Measurements from ENCODE around the gene PLA2G4A.

The PLA2G4A gene

DNA sequence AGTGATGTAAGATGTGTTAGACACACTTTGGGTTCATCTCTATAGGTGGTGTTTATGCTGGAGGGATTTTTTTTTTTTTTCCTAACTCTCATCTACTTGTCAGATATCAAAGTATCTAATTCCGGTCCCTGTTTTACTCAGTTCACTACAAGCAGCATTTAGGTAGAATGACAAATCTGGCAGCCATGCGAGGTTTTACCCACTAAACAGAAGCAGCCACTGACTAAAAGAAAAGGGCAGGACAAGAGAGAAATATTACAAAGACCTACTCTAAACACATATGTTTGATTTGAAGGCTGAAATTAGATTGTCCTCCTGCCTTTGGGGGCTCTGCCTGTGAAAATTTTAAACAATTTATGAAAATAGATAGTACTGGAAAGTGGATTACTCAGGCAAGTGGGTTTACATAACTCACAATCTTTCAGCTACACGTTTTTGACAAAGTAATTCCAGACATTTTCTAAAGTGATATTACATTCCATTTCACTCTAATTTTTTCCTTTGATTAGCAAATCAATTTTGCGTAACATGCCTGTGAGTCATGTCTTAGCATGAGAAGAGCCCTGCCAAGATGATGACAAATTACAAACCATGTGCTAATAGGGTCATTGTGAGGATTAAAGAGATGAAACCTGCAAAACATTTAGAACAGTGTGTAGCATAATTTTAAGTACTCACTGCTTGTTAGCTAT lies 172.6 kb downstream of the PLA2G4A start:
- no peak overlapping the region for H3K4me3 ChIP-seq (ENCODE audit: low read depth, low read length)
- no peak for DNase-seq (ENCODE audit: low read depth)
- TF ChIP-seq, protein P1, sequence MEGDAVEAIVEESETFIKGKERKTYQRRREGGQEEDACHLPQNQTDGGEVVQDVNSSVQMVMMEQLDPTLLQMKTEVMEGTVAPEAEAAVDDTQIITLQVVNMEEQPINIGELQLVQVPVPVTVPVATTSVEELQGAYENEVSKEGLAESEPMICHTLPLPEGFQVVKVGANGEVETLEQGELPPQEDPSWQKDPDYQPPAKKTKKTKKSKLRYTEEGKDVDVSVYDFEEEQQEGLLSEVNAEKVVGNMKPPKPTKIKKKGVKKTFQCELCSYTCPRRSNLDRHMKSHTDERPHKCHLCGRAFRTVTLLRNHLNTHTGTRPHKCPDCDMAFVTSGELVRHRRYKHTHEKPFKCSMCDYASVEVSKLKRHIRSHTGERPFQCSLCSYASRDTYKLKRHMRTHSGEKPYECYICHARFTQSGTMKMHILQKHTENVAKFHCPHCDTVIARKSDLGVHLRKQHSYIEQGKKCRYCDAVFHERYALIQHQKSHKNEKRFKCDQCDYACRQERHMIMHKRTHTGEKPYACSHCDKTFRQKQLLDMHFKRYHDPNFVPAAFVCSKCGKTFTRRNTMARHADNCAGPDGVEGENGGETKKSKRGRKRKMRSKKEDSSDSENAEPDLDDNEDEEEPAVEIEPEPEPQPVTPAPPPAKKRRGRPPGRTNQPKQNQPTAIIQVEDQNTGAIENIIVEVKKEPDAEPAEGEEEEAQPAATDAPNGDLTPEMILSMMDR (IDR thresholded peaks at IDR 0.05; ENCODE audit: low read depth, low read length, missing control alignments): no peak

DNA sequence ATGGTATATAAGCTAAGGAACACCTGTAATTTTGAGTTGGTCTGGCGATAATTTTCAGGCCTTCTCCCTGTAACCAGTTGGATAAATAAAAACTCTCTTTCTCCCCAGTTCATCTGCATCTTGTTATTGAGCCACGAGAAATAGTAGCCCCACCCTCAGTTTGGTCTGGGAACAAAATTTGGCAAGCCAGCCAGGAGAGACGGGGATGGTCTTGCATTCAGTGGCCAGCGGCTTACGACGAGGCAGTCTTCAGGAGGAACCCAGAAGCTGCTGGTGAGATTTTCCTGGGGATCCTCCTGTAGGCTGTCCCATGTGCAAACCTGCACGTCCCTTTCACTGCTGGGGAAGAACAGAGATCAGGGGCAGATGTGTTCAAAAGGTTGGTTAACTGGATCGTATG lies 174.6 kb downstream of the PLA2G4A start:
- TF ChIP-seq, protein P1 (IDR thresholded peaks at IDR 0.05; ENCODE audit: low read depth, low read length, missing control alignments): no peak
- DNase-seq (ENCODE audit: low read depth): no peak
- H3K4me3 ChIP-seq (ENCODE audit: low read depth, low read length): no peak overlapping the region

GRCh38 chr1:187006896-187007295 lies 178.1 kb downstream of the PLA2G4A start:
- TF ChIP-seq, protein P1 (IDR thresholded peaks at IDR 0.05; ENCODE audit: low read depth, low read length, missing control alignments): no peak
- no peak for DNase-seq (ENCODE audit: low read depth)
- no peak overlapping the region for H3K4me3 ChIP-seq (ENCODE audit: low read depth, low read length)

DNA sequence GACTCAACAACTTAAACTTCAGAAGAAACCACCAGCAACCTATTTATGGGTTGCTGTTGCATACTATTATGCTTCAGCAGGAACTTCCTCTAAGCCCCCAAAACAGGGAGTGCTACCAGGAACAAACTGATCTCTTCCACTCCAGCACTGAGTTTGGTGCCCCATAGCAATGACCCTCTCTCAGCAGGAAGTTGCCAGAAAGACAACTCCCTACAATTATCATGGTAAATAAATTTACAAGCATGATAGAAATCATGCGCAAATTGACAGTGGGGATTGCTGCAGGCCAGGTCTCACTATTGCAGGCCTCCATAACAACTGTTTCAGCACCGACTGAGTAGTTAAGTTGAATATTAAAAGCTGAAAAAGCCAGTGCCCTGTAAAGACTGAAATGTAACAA lies 180.6 kb downstream of the PLA2G4A start:
- no peak for DNase-seq (ENCODE audit: low read depth)
- TF ChIP-seq, protein P1 (IDR thresholded peaks at IDR 0.05; ENCODE audit: low read depth, low read length, missing control alignments): no peak
- no peak overlapping the region for H3K4me3 ChIP-seq (ENCODE audit: low read depth, low read length)

DNA sequence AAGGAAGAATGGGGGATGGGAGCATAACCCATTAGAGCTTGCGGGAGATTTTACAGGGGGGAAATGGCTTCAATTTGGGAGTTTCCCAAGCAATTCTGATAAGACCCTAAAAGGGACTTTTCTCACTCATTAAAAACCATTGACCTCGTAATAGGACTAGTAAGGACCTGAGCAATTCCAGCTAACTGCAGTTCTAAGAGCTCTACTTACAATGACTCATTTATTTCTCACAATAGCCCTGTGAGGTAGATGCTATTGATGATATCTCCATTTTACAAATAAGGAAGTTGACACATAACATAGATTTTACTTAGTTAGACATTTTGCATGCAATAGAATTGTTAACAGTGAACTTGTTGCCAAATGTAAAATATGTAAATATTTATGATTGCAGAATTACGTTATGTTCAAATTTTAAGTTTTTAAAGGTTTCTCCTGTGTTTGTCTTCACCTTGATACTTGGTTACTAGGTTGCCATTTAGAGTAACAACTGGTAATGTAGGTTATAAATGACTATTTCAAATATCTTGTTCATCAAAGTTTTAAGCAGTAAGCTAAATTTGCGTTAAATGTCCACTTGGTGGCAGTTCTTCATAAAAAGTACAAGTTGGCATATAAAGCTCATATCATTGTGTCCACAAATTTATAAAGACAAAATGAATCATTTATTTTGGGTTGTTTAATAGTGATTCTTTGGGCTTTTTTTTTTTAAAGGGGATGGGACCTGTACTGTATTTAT lies 182.0 kb downstream of the PLA2G4A start:
- DNase-seq (ENCODE audit: low read depth): no peak
- H3K4me3 ChIP-seq (ENCODE audit: low read depth, low read length): no peak overlapping the region
- TF ChIP-seq, protein P1 (IDR thresholded peaks at IDR 0.05; ENCODE audit: low read depth, low read length, missing control alignments): no peak

DNA sequence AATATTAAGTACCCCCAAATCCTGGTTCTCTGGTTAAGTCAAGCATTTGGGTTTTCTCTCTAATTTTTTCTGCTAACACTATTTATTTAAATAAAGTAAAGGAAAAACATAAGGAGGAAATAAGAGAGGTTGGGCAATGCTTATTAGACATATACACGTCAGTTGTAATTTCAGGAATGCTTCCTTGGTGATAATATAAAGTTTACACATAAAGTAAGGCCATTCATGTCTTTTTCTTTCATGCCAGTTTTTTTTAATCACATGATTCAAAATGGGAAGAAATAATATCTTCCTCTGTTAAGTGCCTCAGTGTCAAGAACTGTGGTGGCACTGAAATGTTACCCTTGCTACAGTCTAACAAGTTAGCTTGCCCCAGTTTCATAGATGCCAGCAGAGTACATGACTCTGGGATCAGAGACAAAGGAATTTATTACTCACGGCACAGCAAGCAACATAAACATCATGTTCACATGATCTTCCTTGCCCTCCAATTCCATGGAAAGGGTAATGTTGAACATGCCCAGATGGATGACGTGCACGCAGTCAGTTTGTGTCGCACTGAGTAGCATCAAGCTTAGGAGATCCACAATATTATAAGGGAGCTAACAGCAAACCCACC lies 184.9 kb downstream of the PLA2G4A start:
- no peak for DNase-seq (ENCODE audit: low read depth)
- TF ChIP-seq, protein P1 (IDR thresholded peaks at IDR 0.05; ENCODE audit: low read depth, low read length, missing control alignments): no peak
- H3K4me3 ChIP-seq (ENCODE audit: low read depth, low read length): no peak overlapping the region

Measured in GM12864 (cell line).